HEK293T (cell line): ENCODE data around the gene DYNC1LI1.

ENCODE experiments used
- CTCF ChIA-PET: fragments of 350-600 bp; formaldehyde crosslinking; extraction: SDS; loops from one replicate; lab custom pipeline; 2021; ENCODE audit warnings: antibody characterized with exemption, inconsistent platforms; lab: Yijun Ruan, JAX
- POLR2A ChIA-PET: fragments of 350-600 bp; formaldehyde crosslinking; extraction: SDS; loops from one replicate; lab custom pipeline; 2020; ENCODE audit warnings: antibody characterized with exemption, inconsistent platforms; lab: Yijun Ruan, JAX
- DNase-seq: peaks from one replicate; pipeline ENCODE4 v3.0.0; 2012; ENCODE audit warnings: mixed read lengths; ENCODE audit errors: extremely low spot score
- ARNT ChIP-seq: fragments of 450-650 bp; IDR thresholded peaks from 2 replicates; pipeline ENCODE4 v1.6.1; 2017; ENCODE audit warnings: mild to moderate bottlenecking
- BHLHE40 ChIP-seq: fragments of 450-650 bp; IDR thresholded peaks from 2 replicates; pipeline ENCODE4 v1.6.1; 2016; ENCODE audit warnings: mild to moderate bottlenecking, moderate library complexity, borderline replicate concordance
- CTBP1 ChIP-seq: fragments of 450-650 bp; IDR thresholded peaks from 2 replicates; pipeline ENCODE4 v1.6.1; 2016; ENCODE audit warnings: borderline replicate concordance
- ELF4 ChIP-seq: fragments of 450-650 bp; IDR thresholded peaks from 2 replicates; pipeline ENCODE4 v1.6.1; 2017; ENCODE audit warnings: antibody characterized with exemption
- FOXA1 ChIP-seq: fragments of 450-650 bp; IDR thresholded peaks from 2 replicates; pipeline ENCODE4 v1.6.1; 2016; ENCODE audit warnings: mild to moderate bottlenecking
- FOXK2 ChIP-seq: fragments of 450-650 bp; IDR thresholded peaks from 2 replicates; pipeline ENCODE4 v1.6.1; 2016; ENCODE audit warnings: mild to moderate bottlenecking
- FOXM1 ChIP-seq: fragments of 450-650 bp; IDR thresholded peaks from 2 replicates; pipeline ENCODE4 v1.6.1; 2017; ENCODE audit warnings: mild to moderate bottlenecking, borderline replicate concordance
- HDGF ChIP-seq: fragments of 450-650 bp; IDR thresholded peaks from 2 replicates; pipeline ENCODE4 v1.6.1; 2017; ENCODE audit warnings: antibody characterized with exemption, borderline replicate concordance
- L3MBTL2 ChIP-seq: fragments of 450-650 bp; conservative IDR thresholded peaks from 2 replicates; pipeline ENCODE4 v1.6.1; 2016; ENCODE audit warnings: mild to moderate bottlenecking
- LEF1 ChIP-seq: fragments of 450-650 bp; IDR thresholded peaks from 2 replicates; pipeline ENCODE4 v1.6.1; 2017; ENCODE audit warnings: mild to moderate bottlenecking, borderline replicate concordance
- NFRKB ChIP-seq: fragments of 450-650 bp; IDR thresholded peaks from 2 replicates; pipeline ENCODE4 v1.6.1; 2016; ENCODE audit warnings: mild to moderate bottlenecking, moderate library complexity
- PKNOX1 ChIP-seq: fragments of 450-650 bp; IDR thresholded peaks from 2 replicates; pipeline ENCODE4 v1.6.1; 2016
- SP1 ChIP-seq: fragments of 450-650 bp; IDR thresholded peaks from 2 replicates; pipeline ENCODE4 v1.6.1; 2017
- SUZ12 ChIP-seq: fragments of 450-650 bp; IDR thresholded peaks from 2 replicates; pipeline ENCODE4 v1.6.1; 2016; ENCODE audit warnings: mild to moderate bottlenecking
- TARDBP ChIP-seq: fragments of 450-650 bp; IDR thresholded peaks from 2 replicates; pipeline ENCODE4 v1.6.1; 2016
- ZNF384 ChIP-seq: fragments of 450-650 bp; IDR thresholded peaks from 2 replicates; pipeline ENCODE4 v1.6.1; 2016

The DYNC1LI1 gene

DNA sequence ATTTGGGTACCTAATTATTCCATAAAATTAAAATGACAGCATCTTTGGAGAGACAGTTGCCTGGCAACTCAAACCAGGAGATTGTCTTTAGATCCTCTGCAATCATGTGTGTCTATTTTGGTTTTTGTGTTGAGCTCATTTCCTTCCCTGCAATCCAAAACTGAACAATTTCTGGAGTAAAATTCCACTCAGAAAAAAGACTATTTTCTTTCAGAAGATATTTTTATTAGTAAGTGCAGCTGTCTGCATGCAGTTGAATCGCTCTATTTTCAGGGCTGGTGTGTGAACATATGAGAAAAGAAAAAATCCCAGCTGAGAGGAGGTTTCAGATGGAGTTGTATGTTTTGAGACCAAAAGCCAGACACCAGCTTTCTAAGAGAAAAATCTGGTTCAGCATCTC is 41.9 kb upstream of the DYNC1LI1 start:
- POLR2A ChIA-PET = no interaction called here
- CTCF ChIA-PET = no interaction called here
- no peak for DNase-seq

DNA sequence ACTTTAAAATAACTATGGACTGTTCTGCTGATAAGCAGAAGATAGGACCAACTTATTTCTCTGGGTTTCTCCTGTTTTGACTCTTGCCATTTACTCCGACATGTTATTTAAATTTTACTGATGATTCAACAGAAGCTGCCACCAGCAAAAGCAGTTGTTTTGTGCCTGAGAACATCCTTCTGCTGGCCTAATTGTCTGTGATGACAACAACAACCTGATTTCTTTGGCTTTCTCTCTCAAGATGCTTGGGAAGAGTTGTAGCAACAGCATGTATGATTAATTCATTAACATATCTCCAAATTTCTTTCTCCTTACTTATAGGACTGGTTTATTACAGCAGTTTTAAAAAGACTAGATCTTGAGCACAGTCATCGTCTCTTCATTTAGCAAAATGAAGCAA is 36.9 kb upstream of the DYNC1LI1 start:
- POLR2A ChIA-PET = no interaction called here
- no peak for TF ChIP-seq ELF4
- TF ChIP-seq ARNT = no peak
- TF ChIP-seq ZNF384 = no peak
- TF ChIP-seq NFRKB = no peak
- no peak for TF ChIP-seq BHLHE40
- TF ChIP-seq LEF1 = no peak
- TF ChIP-seq TARDBP = no peak
- TF ChIP-seq CTBP1 = no peak
- no peak for TF ChIP-seq FOXM1
- TF ChIP-seq PKNOX1 = no peak
- no peak for TF ChIP-seq L3MBTL2
- no peak for TF ChIP-seq HDGF
- no peak for TF ChIP-seq SUZ12
- TF ChIP-seq FOXA1 = no peak
- no peak for TF ChIP-seq SP1
- CTCF ChIA-PET = no interaction called here
- DNase-seq = no peak

More for the DNA sequence above, 41.9 kb upstream of the DYNC1LI1 start:
- TF ChIP-seq LEF1 = no peak
- no peak for TF ChIP-seq ZNF384
- TF ChIP-seq FOXM1 = no peak
- no peak for TF ChIP-seq ARNT
- no peak for TF ChIP-seq FOXK2
- no peak for TF ChIP-seq L3MBTL2
- no peak for TF ChIP-seq CTBP1
- TF ChIP-seq TARDBP = no peak
- TF ChIP-seq ELF4 = no peak
- TF ChIP-seq FOXA1 = no peak
- no peak for TF ChIP-seq NFRKB

DNA sequence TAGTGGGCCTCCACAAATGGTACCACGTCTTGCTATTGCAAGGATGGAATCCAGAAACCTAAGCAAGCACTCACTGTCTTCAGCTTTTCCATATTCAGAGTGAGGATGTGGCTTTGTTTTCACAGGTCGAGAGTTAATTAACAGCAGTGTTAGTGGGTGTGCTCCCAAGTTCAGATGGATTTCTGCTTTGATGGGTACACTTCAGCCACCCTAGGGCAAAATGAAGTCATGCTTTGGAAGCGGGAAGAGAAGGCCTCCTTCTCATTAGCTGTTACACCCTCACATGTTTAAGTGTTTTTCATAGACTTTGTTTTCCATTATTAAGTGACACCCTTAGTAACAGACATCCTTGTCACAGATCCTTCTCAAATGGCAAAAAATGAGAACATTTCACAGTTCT is 36.3 kb upstream of the DYNC1LI1 start:
- ChIA-PET POLR2A (no interaction called here), CTCF (interaction anchor here (0.6 kb wide), 1 partner anchor 17 kb away, joined by 3 read pairs; no protein-coding TSS in a partner anchor)
- no peak for TF ChIP-seq ZNF384
- TF ChIP-seq NFRKB = no peak
- TF ChIP-seq FOXM1 = no peak
- no peak for TF ChIP-seq ARNT
- no peak for TF ChIP-seq PKNOX1
- no peak for TF ChIP-seq L3MBTL2
- TF ChIP-seq FOXK2 = no peak
- TF ChIP-seq SUZ12 = no peak
- no peak for TF ChIP-seq SP1
- no peak for DNase-seq

- TF ChIP-seq CTBP1 = no peak
- TF ChIP-seq FOXK2 = no peak
- POLR2A ChIA-PET = no interaction called here
- no peak for DNase-seq
- CTCF ChIA-PET = interaction anchor here (0.6 kb wide), 1 partner anchor 16 kb away, joined by 3 read pairs; no protein-coding TSS in a partner anchor
These were observed 35.6 kb upstream of the DYNC1LI1 start for GRCh38 chr3:32606277-32606676.

GRCh38 chr3:32603064-32603463 is 32.4 kb upstream of the DYNC1LI1 start:
- DNase-seq = no peak
- no peak for TF ChIP-seq FOXK2
- ChIA-PET POLR2A (no interaction called here), CTCF (no interaction called here)

DNA sequence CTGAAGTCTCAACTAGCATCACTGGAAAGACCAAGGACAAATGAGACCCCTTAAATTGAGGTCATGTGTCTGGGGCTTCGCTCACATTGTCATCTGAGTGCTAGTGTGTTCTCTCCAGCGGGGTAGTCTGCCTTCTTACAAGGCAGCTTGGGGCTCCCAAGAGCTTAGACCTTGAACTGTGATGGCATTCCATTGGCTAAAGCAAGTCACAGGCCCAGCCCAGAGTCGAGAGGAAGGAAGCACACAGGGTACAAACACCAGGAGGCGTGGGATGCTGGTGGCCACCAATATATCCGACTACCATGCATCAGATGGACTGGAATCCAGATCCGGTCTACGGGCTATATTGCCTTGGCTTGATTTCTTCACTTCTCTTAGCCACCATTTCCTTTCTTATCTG is 31.5 kb upstream of the DYNC1LI1 start:
- DNase-seq = no peak
- CTCF ChIA-PET = no interaction called here
- TF ChIP-seq ARNT = no peak
- no peak for TF ChIP-seq BHLHE40
- no peak for TF ChIP-seq L3MBTL2
- TF ChIP-seq CTBP1 = no peak
- no peak for TF ChIP-seq SP1
- no peak for TF ChIP-seq FOXA1
- no peak for TF ChIP-seq ELF4
- no peak for TF ChIP-seq TARDBP
- TF ChIP-seq FOXM1 = no peak
- TF ChIP-seq SUZ12 = no peak
- no peak for TF ChIP-seq PKNOX1
- TF ChIP-seq FOXK2 = no peak
- TF ChIP-seq HDGF = no peak
- TF ChIP-seq LEF1 = no peak
- TF ChIP-seq NFRKB = no peak
- no peak for TF ChIP-seq ZNF384
- POLR2A ChIA-PET = no interaction called here

DNA sequence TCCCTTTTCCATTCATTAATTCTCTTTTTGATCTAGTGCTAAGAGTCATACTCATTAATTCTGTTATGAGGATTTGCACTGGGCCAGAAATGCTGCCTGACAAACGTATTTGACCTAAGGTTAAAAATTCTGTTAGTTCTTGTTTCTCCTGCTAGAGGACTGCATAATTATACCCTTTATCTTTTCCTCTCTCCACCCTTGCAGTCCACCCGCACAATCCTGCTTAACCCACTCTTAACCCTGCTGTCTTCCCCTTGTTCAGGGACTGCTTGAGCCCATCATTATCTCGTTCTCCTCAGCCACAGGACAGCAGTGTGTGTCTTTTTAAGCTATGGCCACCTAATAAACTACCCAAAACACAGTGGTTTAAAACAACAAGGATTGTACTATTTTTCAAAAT is 31.1 kb upstream of the DYNC1LI1 start:
- TF ChIP-seq NFRKB (no peak), BHLHE40 (no peak), ZNF384 (no peak), L3MBTL2 (no peak), LEF1 (no peak), SP1 (no peak), HDGF (no peak), ARNT (no peak), PKNOX1 (no peak), TARDBP (no peak), CTBP1 (no peak), SUZ12 (no peak)
- POLR2A ChIA-PET = no interaction called here
- no peak for DNase-seq
- CTCF ChIA-PET = no interaction called here
